Erythroblast (primary cell): ENCODE results near the gene KCNK16.

Source experiments
- GATA1 ChIP-seq: IDR thresholded peaks from 2 replicates; pipeline ENCODE4 v1.6.1; 2011; ENCODE audit warnings: low read depth, mild to moderate bottlenecking, control low read depth, low read length, moderate library complexity
- POLR2A ChIP-seq: IDR thresholded peaks from 2 replicates; pipeline ENCODE4 v1.6.1; 2011; ENCODE audit warnings: mild to moderate bottlenecking, low read length

DNA sequence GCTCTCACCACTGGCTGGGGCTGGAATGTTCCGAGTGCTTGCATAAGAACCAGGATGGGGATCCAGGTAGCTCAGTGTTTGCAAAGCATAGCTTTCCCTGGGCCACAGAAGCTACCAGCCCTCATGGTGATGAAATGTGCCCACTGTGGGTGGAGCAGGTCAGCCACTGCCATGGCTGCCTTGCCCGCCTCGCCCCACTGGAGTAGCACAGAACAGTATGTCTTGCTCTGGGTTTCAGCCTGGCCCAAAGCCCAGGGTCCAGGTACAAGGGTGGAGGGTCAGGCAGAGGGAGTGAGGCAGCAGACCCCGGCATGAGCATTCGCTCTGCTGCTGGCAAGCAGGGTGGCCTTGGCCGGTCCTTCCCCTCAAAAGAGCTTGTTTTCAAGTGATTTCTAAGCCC, 43.0 kb downstream of the KCNK16 start:
- TF ChIP-seq POLR2A, result no peak
- TF ChIP-seq GATA1, result no peak
